HG03571 (cell line): Measurements from ENCODE around the gene ZSCAN23.
"Not testable (repeated sequence)": the region's sequence is repeated elsewhere in the genome, so short reads cannot be mapped to it uniquely, and the experiment has no call there.

ENCODE experiments used
- ATAC-seq: cut with Tn5 transposase; IDR thresholded peaks from one replicate; pipeline ENCODE4 v1.9.1; 2021; ENCODE audit not compliant: unreplicated experiment

The ZSCAN23 gene

DNA sequence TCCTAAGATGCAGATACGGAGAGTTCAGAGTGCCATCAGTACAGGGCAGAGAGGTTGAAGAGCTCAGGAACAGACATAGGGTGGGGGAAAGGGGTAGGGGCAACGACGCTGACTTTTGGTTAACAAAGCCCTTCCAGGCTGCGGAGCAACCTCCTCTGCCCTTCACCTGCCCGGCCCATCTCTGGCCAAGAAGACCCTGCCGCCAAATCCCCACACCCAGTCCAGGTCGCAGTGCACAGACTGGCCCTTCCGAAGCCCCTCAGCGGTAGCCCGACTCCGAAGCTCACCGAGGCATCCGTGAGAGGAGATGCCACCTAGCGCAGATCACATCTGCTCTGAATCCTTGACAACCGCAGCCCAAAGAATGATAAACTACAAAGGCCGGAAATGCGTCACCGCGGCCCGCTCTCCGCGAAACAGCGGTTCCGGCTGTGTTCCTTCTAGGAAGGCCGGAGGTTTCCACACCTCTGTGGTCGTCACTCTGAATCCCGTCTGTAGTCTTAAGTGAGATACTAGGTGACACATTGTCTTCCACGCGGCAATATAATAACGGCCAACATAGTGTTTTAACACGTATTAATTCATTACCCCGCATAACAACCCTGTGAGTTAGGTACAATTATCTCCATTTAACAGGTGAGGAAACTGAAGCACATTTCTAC is at the start of gene ZSCAN23:
Gene ZSCAN23 (minus strand): TSS at position 380 of the 662 bp plus-strand sequence. CDS start 7,225 bp downstream, outside the sequence.
- ATAC-seq, result peak; percentile 90

GRCh38 chr6:28491984-28492317 is 48.7 kb upstream of the ZSCAN23 start:
- ATAC-seq, result no peak

- peak; percentile 18 for ATAC-seq
Observed at GRCh38 chr6:28490205-28490890, 47.1 kb upstream of the ZSCAN23 start.

DNA sequence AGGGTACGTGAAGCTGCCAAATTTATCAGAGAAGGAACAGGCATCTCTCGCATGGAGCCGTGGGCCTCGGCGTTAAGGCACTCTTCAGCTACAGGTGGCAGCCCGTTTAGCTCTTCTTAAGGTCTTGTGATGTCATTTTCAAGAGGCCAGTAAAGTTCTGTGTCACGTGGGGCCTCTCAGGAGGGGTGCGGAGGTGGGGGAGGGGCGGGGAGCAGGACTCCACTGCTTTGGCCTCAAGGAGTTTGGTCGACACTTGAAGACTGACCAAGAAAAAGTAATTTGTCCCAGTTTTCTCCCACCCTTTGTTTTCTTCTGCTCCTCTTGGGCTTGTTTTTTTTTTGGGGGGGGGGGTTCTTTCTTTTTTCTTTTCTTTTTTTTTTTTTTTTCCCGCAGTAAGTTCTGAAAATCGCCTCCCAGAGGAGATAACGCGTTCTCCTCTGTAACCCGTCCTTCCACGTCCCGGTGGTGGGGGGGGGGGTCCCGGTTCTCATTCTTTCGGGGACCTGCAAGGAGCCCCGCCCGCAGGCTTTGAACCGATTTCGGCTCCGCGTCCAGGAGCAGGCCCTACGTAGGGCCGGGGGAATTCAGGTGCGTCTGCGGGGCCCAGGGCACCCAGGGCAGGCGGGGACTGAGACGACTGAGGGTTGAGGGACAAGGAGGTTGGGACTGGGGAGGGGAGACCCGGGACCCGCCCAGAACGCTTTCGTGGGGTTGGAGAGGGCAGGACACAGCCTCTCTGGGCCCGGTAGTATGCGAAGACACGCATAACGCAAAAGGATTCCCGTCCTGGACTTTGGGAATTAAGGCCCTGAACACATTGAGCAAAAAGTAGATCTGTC is 46.3 kb upstream of the ZSCAN23 start:
- peak; percentile 41 for ATAC-seq

DNA sequence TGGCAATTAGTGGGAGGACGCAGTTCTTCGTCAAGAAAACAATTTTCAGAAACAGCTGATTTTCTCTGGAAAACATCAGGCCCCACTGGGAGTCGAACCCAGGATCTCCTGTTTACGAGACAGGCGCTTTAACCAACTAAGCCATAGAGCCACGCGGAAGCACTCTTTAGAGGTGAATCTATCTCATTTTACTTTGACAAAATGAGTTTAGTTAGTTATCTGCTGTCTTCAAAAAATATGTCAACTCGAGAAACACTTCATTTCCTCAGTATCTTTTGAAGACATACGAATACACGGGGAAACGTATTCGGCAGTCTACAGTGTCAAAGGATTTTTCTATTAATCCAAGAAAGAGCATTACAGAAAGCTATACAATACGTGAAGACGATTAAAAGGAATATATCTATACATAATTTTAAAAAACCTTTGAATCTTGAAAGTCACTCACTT is 45.6 kb upstream of the ZSCAN23 start:
- ATAC-seq, result no peak

GRCh38 chr6:28486988-28487742 is 43.9 kb upstream of the ZSCAN23 start:
- ATAC-seq, result no peak

- ATAC-seq, result no peak
Observed at GRCh38 chr6:28486533-28486932, 43.2 kb upstream of the ZSCAN23 start.

GRCh38 chr6:28485482-28485881 is 42.2 kb upstream of the ZSCAN23 start:
- no peak for ATAC-seq

DNA sequence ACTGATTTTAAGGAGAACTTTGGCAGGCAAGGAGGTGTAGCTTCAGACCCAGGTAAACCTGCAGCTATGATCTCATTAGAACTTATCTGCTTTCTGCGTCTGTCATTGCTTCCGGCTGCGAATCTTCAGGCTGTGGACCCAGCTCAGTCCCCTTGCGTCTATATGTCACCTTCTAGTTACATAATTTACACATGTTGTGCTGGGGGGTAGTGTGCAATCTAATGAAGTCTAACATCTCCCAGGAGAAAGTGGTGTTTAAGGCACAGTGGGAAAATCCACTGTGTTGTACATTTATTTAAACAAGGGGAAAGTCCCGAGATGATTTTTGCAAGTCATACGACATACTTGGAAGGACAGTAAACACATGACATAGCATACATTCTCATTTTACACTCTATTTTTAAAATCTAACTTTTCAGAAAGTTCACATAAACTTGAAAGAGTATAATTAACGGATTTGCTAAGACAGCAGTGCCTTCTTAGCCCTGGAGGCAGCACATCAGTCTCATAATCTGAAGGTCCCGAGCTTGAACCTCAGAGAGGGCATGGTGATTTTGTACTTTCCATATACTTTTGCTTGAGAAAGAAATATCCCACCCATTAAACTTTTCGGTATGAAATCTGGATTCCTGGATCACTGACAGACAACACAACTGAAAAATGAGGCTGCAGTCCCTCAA is 37.1 kb upstream of the ZSCAN23 start:
- ATAC-seq, result no peak

DNA sequence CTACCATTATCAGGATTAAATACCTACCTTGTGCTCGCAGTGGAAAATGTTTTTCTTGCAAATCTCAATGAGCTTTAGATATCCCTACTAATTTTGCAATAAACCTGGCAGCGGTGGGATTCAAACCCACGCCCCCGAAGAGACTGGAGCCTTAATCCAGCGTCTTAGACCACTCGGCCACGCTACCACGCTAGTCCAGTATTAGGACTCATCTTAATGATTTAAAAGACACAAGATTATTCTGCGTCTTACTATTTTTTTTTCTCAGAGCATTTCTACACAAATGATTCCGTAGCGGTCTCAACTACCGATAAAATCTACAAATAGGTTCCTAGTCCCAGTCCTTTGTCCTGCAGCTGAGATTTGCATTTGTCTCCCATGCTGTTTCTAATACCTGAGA is 35.2 kb upstream of the ZSCAN23 start:
- ATAC-seq, result no peak

DNA sequence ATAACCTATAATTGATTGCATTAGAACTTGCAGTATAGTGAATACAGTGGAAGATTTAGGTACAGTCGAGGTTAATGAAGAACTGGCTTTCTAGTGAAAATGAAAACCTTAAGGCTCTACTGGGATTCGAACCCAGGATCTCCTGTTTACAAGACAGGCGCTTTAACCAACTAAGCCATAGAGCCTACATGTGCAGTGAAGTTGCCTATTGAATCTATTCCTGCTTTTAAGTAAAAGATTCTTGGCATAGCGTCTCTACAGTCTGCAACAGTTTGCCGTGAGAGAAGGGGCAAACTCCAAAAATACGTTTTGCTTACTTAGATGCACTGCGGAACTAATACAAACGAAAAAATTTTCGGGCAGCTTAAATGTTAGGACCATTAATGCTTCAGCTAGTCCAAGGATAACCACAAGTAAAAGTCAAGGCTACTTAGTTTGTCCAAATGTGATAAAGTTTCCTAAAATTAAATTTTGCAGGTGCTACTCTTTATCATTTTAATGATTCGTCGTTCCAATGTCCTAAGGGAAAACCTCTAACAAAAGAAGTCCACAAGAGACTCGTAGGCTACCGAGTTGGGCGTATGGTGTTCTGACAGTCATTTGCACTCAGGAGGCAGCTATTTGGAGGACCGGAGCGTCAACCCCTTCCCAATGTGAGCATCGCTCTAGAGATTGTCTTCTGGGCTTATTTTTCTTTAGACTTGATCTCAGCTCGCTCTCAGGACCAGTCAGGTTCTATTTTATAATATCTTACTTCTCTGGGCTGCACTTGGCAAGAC is 31.3 kb upstream of the ZSCAN23 start:
- ATAC-seq, result no peak

DNA sequence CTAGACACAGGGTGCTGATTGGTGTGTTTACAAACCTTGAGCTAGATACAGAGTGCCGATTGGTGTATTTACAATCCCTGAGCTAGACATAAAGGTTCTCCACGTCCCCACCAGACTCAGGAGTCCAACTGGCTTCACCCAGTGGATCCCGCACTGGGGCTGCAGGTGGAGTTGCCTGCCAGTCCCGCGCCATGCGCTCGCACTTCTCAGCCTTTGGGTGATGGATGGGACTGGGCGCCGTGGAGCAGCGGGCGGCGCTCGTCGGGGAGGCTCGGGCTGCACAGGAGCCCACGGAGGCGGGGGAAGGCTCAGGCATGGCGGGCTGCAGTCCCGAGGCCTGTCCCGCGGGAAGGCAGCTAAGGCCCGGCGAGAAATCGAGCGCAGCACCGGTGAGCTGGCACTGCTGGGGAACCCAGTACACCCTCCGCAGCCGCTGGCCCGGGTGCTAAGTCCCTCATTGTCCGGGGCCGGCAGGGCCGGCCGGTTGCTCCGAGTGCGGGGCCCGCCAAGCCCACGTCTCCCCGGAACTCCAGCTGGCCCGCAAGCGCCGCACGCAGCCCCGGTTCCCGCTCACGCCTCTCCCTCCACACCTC is 26.0 kb upstream of the ZSCAN23 start:
- ATAC-seq, result not testable (repeated sequence)

- ATAC-seq, result no peak
Observed at GRCh38 chr6:28468056-28468455, 24.8 kb upstream of the ZSCAN23 start.

DNA sequence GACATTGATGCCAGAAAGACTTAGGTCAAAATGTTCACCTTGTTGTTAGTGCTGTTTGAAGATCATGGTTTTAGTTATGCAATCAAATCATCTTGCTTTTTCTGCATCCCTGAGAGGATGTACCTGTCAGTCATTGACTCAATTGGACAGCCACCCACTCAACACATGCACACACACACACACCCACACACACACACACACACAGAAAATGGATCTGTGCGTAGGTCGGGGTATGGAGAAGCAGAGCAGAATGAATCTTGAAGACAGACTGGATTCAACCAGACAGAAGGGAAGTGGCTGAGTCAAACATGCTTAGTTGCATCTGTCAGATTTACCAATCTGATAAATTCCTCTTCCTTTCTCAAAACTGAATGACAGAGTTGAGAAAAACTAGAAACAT is 19.1 kb upstream of the ZSCAN23 start:
- no peak for ATAC-seq

DNA sequence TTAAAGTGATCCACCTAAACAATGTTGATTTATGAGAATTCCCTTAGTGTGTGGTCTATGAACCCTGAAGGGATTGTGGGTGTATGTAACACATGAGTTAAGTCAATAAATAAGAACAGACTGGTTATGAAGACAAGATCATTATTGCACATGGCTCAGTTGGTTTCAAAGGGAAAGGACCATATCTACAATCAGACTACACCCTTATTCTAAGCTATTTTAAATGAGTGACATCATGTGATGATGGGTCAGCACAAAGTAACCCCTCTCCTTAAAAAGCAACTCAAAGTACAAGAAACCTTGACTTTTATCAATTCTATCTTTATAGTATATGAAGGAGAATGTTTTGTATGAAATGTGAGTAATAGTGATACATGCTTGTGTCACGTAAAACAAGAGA is 15.3 kb upstream of the ZSCAN23 start:
- no peak for ATAC-seq

DNA sequence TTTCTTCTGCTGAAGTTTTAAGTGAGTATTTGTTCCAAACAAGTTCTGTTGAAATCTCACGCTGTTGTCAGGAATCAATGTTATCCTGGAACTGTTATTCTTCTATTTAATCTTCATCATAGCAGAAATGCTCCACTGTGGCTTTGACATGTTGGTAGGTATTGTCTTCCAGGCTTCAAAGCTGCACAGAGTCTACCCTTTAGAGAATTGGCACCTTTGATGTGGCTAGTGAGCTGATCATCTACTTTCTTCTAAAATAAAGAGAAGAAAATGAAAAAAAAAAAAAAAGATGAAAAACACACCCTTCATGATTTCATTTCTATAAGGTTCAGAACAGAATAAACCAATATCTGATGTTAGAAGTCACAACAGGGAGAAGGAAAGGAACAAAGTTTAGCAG is 5.8 kb upstream of the ZSCAN23 start:
- ATAC-seq, result no peak

- ATAC-seq, result not testable (repeated sequence)
Observed at GRCh38 chr6:28447512-28447906, 4.2 kb upstream of the ZSCAN23 start.

DNA sequence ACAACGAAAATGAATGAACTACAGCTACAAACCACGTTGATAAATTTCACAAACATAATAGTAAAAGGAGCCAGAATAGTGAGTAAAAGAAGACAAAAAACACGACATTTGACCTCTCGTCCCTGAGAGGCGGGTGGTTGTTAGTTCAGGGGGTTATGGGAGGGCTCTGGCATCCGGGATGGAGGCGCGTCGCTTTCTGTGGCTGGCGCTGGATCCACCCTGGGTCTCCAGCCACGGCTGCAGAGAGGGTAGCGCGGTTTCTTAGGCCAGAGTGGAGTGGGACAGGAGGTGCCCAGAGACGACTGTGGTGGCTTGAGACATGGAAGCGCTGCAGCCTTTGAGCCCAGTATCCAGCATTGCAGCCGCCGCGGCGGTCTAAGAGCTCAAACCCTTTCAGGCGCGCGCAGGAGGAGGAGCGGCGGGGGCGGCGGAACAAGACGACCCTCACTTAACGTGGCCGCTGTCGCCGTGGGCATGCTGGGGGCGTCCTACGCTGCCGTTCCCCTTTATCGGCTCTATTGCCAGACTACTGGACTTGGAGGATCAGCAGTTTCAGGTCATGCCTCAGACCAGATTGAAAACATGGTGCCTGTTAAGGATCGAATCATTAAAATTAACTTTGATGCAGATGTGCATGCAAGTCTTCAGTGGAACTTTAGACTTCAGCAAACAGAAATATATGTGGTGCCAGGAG is 3.7 kb upstream of the ZSCAN23 start:
- ATAC-seq, result no peak

DNA sequence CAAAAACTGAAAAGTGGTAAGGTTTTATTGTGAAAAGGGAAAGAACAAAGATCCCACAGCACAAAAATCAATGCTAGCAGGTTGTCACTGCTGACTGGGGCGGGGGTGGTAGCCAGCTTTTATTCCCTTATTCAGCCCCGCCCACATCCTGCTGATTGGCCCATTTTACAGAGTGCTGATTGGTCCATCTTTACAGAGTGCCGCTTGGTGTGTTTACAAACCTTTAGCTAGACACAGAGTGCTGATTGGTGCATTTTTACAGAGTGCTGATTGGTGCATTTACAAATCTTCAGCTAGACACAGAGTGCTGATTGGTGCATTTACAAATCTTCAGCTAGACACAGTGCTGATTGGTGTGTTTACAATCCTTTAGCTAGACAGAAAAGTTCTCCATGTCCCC is 1.5 kb upstream of the ZSCAN23 start:
- ATAC-seq, result not testable (repeated sequence)
